ENCODE measurements around the gene SLC4A1. TPM values are rescaled to one million over a fixed set of nuclear protein-coding genes. Genes with fewer than 3 reads are reported as not detected.

The SLC4A1 gene
- total RNA-seq, 1 experiment from 2014 or later: not detected

DNA sequence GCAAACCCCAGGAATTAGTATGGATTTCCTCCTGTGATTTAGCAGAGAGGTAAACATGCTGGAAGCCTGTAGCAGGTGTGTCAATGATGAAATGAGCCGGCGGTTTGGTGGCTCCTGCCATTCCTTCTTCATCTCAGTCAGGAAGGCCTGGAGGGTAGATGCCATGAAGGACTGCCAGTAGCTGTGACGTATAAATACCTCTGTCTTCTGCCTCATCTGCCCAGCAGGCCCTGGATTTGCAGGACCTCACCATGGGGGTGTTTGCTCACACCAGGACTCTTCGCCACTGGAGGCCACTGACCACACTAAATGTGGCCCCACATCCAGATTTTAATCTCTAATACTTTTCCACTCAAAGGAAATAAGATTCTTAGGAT lies 16.1 kb upstream of the SLC4A1 start:
- H3K27ac ChIP-seq (ENCODE audit: low read length): no peak overlapping the region
- H3K36me3 ChIP-seq (ENCODE audit: low read depth, low read length): no peaks in the 10 kb centered on the region
- H3K4me1 ChIP-seq (ENCODE audit: insufficient read depth, low read length): peaks cover 12% of the 10 kb centered on the region
- H3K79me2 ChIP-seq (ENCODE audit: low read length): no peaks in the 10 kb centered on the region
- no peaks in the 10 kb centered on the region for H3K9me2 ChIP-seq (replicated peaks; ENCODE audit: low read length)
- H3F3A ChIP-seq (ENCODE audit: low read length, unreplicated experiment): no peaks in the 10 kb centered on the region
- POLR2A ChIA-PET (ENCODE audit: unreplicated experiment): no interaction called here
- H3K9me3 ChIP-seq (ENCODE audit: low read length): no peaks in the 10 kb centered on the region
- H4K20me1 ChIP-seq (ENCODE audit: low read length): no peaks in the 10 kb centered on the region
- DNase-seq: no peak
- intact Hi-C loops (cut with micrococcal nuclease): no loop called here
- CTCF ChIA-PET: no interaction called here
- no TSS peak for BruUV-seq (replicated peaks)
- no peak overlapping the region for H2AFZ ChIP-seq (ENCODE audit: low read length)
- TF ChIP-seq, protein P1, sequence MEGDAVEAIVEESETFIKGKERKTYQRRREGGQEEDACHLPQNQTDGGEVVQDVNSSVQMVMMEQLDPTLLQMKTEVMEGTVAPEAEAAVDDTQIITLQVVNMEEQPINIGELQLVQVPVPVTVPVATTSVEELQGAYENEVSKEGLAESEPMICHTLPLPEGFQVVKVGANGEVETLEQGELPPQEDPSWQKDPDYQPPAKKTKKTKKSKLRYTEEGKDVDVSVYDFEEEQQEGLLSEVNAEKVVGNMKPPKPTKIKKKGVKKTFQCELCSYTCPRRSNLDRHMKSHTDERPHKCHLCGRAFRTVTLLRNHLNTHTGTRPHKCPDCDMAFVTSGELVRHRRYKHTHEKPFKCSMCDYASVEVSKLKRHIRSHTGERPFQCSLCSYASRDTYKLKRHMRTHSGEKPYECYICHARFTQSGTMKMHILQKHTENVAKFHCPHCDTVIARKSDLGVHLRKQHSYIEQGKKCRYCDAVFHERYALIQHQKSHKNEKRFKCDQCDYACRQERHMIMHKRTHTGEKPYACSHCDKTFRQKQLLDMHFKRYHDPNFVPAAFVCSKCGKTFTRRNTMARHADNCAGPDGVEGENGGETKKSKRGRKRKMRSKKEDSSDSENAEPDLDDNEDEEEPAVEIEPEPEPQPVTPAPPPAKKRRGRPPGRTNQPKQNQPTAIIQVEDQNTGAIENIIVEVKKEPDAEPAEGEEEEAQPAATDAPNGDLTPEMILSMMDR (conservative IDR thresholded peaks at IDR 0.05; ENCODE audit: low read depth, low read length): no peak
- no peak for TF ChIP-seq EZH2 (IDR thresholded peaks at IDR 0.05; ENCODE audit: low read length, unreplicated experiment)
- TF ChIP-seq EZH2phosphoT487 (IDR thresholded peaks at IDR 0.05; ENCODE audit: borderline replicate concordance, low read length): no peak
- H3K9ac ChIP-seq (ENCODE audit: low read length): no peak overlapping the region
- ATAC-seq: no peak
- H3K4me2 ChIP-seq (ENCODE audit: low read length): no peak overlapping the region
- H3K4me3 ChIP-seq (ENCODE audit: low read length): no peak overlapping the region
- no peaks in the 10 kb centered on the region for H3K27me3 ChIP-seq (ENCODE audit: low read length)

DNA sequence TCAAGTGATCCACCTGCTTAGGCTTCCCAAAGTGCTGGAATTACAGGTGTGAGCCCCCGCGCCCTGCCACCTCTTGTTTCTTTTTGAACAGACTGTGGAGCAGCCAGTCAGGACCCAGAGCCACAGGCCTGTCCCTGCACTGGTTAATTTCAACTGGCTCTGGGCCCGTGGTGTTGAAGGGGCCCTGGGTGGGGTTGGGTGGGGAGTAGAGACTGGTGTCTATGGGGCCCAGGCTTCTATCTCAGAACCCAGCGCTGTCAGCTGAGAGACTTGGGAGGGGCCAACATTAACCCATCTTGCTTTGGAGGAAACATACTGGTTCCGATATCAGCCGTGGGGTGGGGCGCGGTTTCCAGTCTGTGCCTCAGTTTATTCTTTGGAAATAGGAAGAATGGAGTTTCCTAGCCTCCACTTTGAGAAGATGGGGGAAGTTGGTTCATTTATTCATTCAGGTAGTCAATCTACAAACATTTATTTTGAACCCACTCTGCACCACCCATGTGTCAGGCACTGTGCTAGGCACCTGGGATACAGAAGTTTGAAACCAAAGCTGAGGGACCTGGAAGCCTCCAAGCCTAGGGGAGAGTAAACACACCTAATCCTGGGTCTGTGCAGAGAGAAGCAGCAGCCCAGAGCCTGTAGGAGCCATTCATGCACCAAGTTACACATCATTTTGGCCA lies 15.5 kb upstream of the SLC4A1 start:
- H3K9me2 ChIP-seq (replicated peaks; ENCODE audit: low read length): no peaks in the 10 kb centered on the region
- DNase-seq (no peak), ATAC-seq (no peak)
- no peak overlapping the region for H3K27ac ChIP-seq (ENCODE audit: low read length)
- ChIA-PET CTCF (no interaction called here), POLR2A (ENCODE audit: unreplicated experiment) (no interaction called here)
- H3K9ac ChIP-seq (ENCODE audit: low read length): no peak overlapping the region
- no peaks in the 10 kb centered on the region for H4K20me1 ChIP-seq (ENCODE audit: low read length)
- no peak overlapping the region for H3K4me3 ChIP-seq (ENCODE audit: low read length)
- H3K4me2 ChIP-seq (ENCODE audit: low read length): no peak overlapping the region
- H3K4me1 ChIP-seq (ENCODE audit: insufficient read depth, low read length): peaks cover 12% of the 10 kb centered on the region
- H3K9me3 ChIP-seq (ENCODE audit: low read length): no peaks in the 10 kb centered on the region
- no peaks in the 10 kb centered on the region for H3K79me2 ChIP-seq (ENCODE audit: low read length)
- TF ChIP-seq EZH2 (IDR thresholded peaks at IDR 0.05; ENCODE audit: low read length, unreplicated experiment) (no peak), EZH2phosphoT487 (IDR thresholded peaks at IDR 0.05; ENCODE audit: borderline replicate concordance, low read length) (no peak)
- TF ChIP-seq, protein P1 (conservative IDR thresholded peaks at IDR 0.05; ENCODE audit: low read depth, low read length): no peak
- no peaks in the 10 kb centered on the region for H3K36me3 ChIP-seq (ENCODE audit: low read depth, low read length)
- no peak overlapping the region for H2AFZ ChIP-seq (ENCODE audit: low read length)
- intact Hi-C loops (cut with micrococcal nuclease): no loop called here
- no peaks in the 10 kb centered on the region for H3K27me3 ChIP-seq (ENCODE audit: low read length)
- H3F3A ChIP-seq (ENCODE audit: low read length, unreplicated experiment): no peaks in the 10 kb centered on the region
- no TSS peak for BruUV-seq (replicated peaks)

DNA sequence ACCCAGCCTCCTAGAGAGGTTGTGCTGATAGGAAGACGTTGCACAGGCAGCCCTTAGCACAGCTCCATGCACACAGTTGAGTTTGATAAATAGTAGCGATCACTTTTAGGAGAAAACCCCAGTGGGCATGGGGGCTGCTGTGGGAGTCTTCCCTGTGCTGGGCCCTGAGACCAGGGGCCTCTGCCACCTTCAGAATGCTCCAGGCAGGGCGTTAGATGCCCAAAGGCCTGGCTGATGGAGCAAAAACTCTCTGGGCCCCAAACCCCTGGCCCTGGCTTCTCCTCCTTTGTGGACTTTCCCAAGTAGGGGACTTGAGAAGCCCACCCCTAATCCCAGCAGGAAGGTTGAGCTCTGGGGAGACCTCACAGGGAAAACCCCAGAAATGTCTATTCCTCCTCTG lies 14.3 kb upstream of the SLC4A1 start:
- no peak for DNase-seq
- BruUV-seq (replicated peaks): no TSS peak
- Histone ChIP-seq H3K27ac (ENCODE audit: low read length) (no peak overlapping the region), H4K20me1 (ENCODE audit: low read length) (no peaks in the 10 kb centered on the region), H3K9me2 (replicated peaks; ENCODE audit: low read length) (no peaks in the 10 kb centered on the region), H3K4me2 (ENCODE audit: low read length) (no peak overlapping the region), H2AFZ (ENCODE audit: low read length) (no peak overlapping the region), H3K36me3 (ENCODE audit: low read depth, low read length) (no peaks in the 10 kb centered on the region), H3F3A (ENCODE audit: low read length, unreplicated experiment) (no peaks in the 10 kb centered on the region), H3K4me3 (ENCODE audit: low read length) (no peak overlapping the region), H3K4me1 (ENCODE audit: insufficient read depth, low read length) (peaks cover 12% of the 10 kb centered on the region), H3K9ac (ENCODE audit: low read length) (no peak overlapping the region), H3K9me3 (ENCODE audit: low read length) (no peaks in the 10 kb centered on the region), H3K79me2 (ENCODE audit: low read length) (no peaks in the 10 kb centered on the region), H3K27me3 (ENCODE audit: low read length) (no peaks in the 10 kb centered on the region)
- intact Hi-C loops (cut with micrococcal nuclease): no loop called here
- no peak for ATAC-seq
- POLR2A ChIA-PET (ENCODE audit: unreplicated experiment): interaction anchor here (0.7 kb wide), 1 partner anchor 164 kb away, joined by 3 read pairs; no protein-coding TSS in a partner anchor
- CTCF ChIA-PET: interaction anchor here (0.7 kb wide), 1 partner anchor 95 kb away, joined by 7 read pairs; no protein-coding TSS in a partner anchor
- TF ChIP-seq, protein P1 (conservative IDR thresholded peaks at IDR 0.05; ENCODE audit: low read depth, low read length): no peak
- no peak for TF ChIP-seq EZH2phosphoT487 (IDR thresholded peaks at IDR 0.05; ENCODE audit: borderline replicate concordance, low read length)
- TF ChIP-seq EZH2 (IDR thresholded peaks at IDR 0.05; ENCODE audit: low read length, unreplicated experiment): no peak

All from PC-3 (cell line).